Heart right ventricle (tissue), 16 donors: ENCODE data around the gene TRAPPC6A. TPM values are rescaled to one million over a fixed set of nuclear protein-coding genes. Genes with fewer than 3 reads are reported as not detected.

ENCODE experiments used
- ATAC-seq, 8 donors: fragments of 200-7000 bp; cut with Tn5 transposase; one replicate each; pipeline ENCODE4 v1.9.1; 2020; ENCODE audit warnings: mild to moderate bottlenecking in 8 of 8, moderate library complexity in 8 of 8, moderate number of reproducible peaks in 1 of 8
- DNase-seq, 2 donors: peaks; one replicate each; pipeline ENCODE4 v3.0.0-alpha.2; 2020
- H3K27ac ChIP-seq, 10 donors: fragments of 200-600 bp; sonication (generic) in 2 of 10; one replicate each; pipeline versions ENCODE4 v1.5.0 to v1.8.0; 2020 to 2022; ENCODE audit warnings: mild to moderate bottlenecking in 3 of 10
- H3K27me3 ChIP-seq, 7 donors: fragments of 200-600 bp; one replicate each; pipeline ENCODE4 v1.8.0; 2021 to 2022; ENCODE audit warnings: mild to moderate bottlenecking in 2 of 7
- H3K36me3 ChIP-seq, 9 donors: fragments of 200-600 bp; sonication (generic) in 1 of 9; one replicate each; pipeline versions ENCODE4 v1.5.0 to v1.8.0; 2020 to 2022; ENCODE audit warnings: mild to moderate bottlenecking in 2 of 9
- H3K4me1 ChIP-seq, 9 donors: fragments of 200-600 bp; sonication (generic) in 1 of 9; one replicate each; pipeline versions ENCODE4 v1.5.0 to v1.8.0; 2020 to 2022; ENCODE audit warnings: mild to moderate bottlenecking in 4 of 9
- H3K4me3 ChIP-seq, 10 donors: fragments of 200-600 bp; sonication (generic) in 2 of 10; one replicate each; pipeline versions ENCODE4 v1.5.0 to v1.8.0; 2020 to 2022; ENCODE audit warnings: mild to moderate bottlenecking in 7 of 10, moderate library complexity in 2 of 10
- H3K9me3 ChIP-seq, 11 donors: fragments of 200-600 bp in 10 of 11; sonication (generic) in 2 of 11; one replicate each; pipeline versions ENCODE4 v1.5.0 to v1.8.0; 2013 to 2022; ENCODE audit warnings: mild to moderate bottlenecking in 2 of 11, control low read depth in 1 of 11, moderate library complexity in 1 of 11
- CTCF ChIP-seq, 9 donors: fragments of 200-600 bp; sonication (generic) in 2 of 9; IDR thresholded peaks; one replicate each; pipeline versions ENCODE4 v1.5.0 to v1.8.0; 2021 to 2022; ENCODE audit warnings: antibody characterized with exemption in 9 of 9, mild to moderate bottlenecking in 5 of 9, moderate library complexity in 1 of 9
- WGBS, 2 donors: extraction: QIAGEN DNeasy Blood & Tissue Kit; methylation state at CpG; one replicate each; pipeline ENCODE4 v1.1.7; 2013; ENCODE audit warnings: inconsistent platforms in 1 of 2; 5-methylcytosine and 5-hydroxymethylcytosine counted together
- intact Hi-C, 10 donors: fragments of 100-400 bp; cut with DNase I; formaldehyde crosslinking; loops; one replicate each; pipeline versions ENCODE4 v1.11.1 to v1.14.2; 2022
- polyA plus RNA-seq, 2 donors: library from polyadenylated mRNA; stranded (reverse); fragments of 200-250 nt; gene quantifications; one replicate each; pipeline ENCODE4 v1.2.3, GENCODE V29; 2013
- total RNA-seq, 10 donors: library from RNA; stranded (reverse); fragmentation: NEBNext Ultra II Directional in 3 of 10; extraction: Animal tissue kit (Norgen Biotek cat#: 25700) in 3 of 10; gene quantifications; one replicate each; pipeline versions ENCODE4 v1.2.1 to v1.2.4, GENCODE V29; 2021 to 2023
- donor health status: Arrhythmogenic right ventricular cardiomyopathy.
- donor health status: ischemic (EF 13 %, LVEDD 7.1; RV severe dilation, severe dysfunction).
- donor health status: healthy with polysubstance abuse.
- donor health status: DM: no; HTN: yes; CAD: no.
- donor health status: DM: no; HTN: no; CAD: no.
- donor health status: ischemic (EF 25% LVEDD 6.9; RV normal size, moderate dysfunction).
- donor health status: ischemic (EF 25% LVEDD 5.7; RV mildly dilated, moderate dysfunction).
- donor health status: healthy.
- donor health status: DM: yes; HTN: yes; CAD: no.
- donor health status: Ischemic cardiomyopathy.
- donor health status: ischemic (EF 35%, LVEDD 5.7; RV mildly dilated, moderate dysfunction).
- donor health status: nonischemic (EF 11% LVEDD 7.7; RV severe dilation, severe dysfunction).
- donor health status: DM: yes; HTN: yes; CAD: no.
- donor health status: PGD.
- donor health status: ischemic (EF 29% LVEDD 5.4; RV normal size, mild dysfunction).
- donor health status: nonischemic (EF 23%, LVEDD 6.1; RV moderate dilation, normal function).

The TRAPPC6A gene
- total and polyA plus RNA-seq, 12 donors, result 14.3 to 24.9 (median 16.8) TPM

GRCh38 chr19:45159210-45159970, 18.6 kb downstream of the TRAPPC6A start:
- H3K27me3 ChIP-seq, result peaks cover 0 to 59% (median 33%) of the 10 kb centered on the region in 7 donors
- no peak for ATAC-seq
- H3K4me3 ChIP-seq, result no peak overlapping the region
- no peak overlapping the region for H3K27ac ChIP-seq
- no peaks in the 10 kb centered on the region for H3K9me3 ChIP-seq
- intact Hi-C loops, result no loop called here
- no peaks in the 10 kb centered on the region for H3K36me3 ChIP-seq
- DNase-seq, result no peak
- no peak for TF ChIP-seq CTCF (IDR thresholded peaks at IDR 0.05)
- WGBS, 2 donors, result 82 to 84% methylated on average over 12 of the region's 12 CpGs
- peaks cover 3 to 11% (median 6%) of the 10 kb centered on the region in 9 donors for H3K4me1 ChIP-seq

GRCh38 chr19:45158503-45159209, 19.4 kb downstream of the TRAPPC6A start:
- 74 to 81% methylated on average over 26 to 27 of the region's 27 CpGs for WGBS, 2 donors
- no peak for ATAC-seq

GRCh38 chr19:45156751-45157150, 21.3 kb downstream of the TRAPPC6A start:
- DNase-seq (no peak), ATAC-seq (no peak)
- Histone ChIP-seq H3K36me3 (no peaks in the 10 kb centered on the region), H3K4me3 (no peak overlapping the region), H3K4me1 (peaks cover 20 to 30% (median 24%) of the 10 kb centered on the region in 9 donors), H3K9me3 (no peaks in the 10 kb centered on the region), H3K27me3 (peaks cover 6 to 83% (median 45%) of the 10 kb centered on the region in 7 donors), H3K27ac (no peak overlapping the region)
- TF ChIP-seq CTCF (IDR thresholded peaks at IDR 0.05), result no peak
- intact Hi-C loops, result no loop called here
- 77 to 83% methylated on average over 11 of the region's 11 CpGs for WGBS, 2 donors

More at GRCh38 chr19:45158503-45159209, 19.4 kb downstream of the TRAPPC6A start:
- intact Hi-C loops, result no loop called here
- H3K9me3 ChIP-seq, result no peaks in the 10 kb centered on the region
- no peak for DNase-seq
- H3K27ac ChIP-seq, result no peak overlapping the region
- no peak for TF ChIP-seq CTCF (IDR thresholded peaks at IDR 0.05)
- no peaks in the 10 kb centered on the region for H3K36me3 ChIP-seq
- H3K4me1 ChIP-seq, result peaks cover 1 to 12% (median 6%) of the 10 kb centered on the region in 9 donors
- H3K4me3 ChIP-seq, result no peak overlapping the region
- H3K27me3 ChIP-seq, result peaks cover 0 to 65% (median 33%) of the 10 kb centered on the region in 7 donors

- Histone ChIP-seq H3K4me3 (no peak overlapping the region), H3K4me1 (peaks cover 22 to 32% (median 27%) of the 10 kb centered on the region in 9 donors), H3K27ac (no peak overlapping the region), H3K36me3 (no peaks in the 10 kb centered on the region), H3K27me3 (peaks cover 9 to 83% (median 45%) of the 10 kb centered on the region in 7 donors), H3K9me3 (no peaks in the 10 kb centered on the region)
- 80% methylated on average over 11 of the region's 11 CpGs for WGBS, 2 donors
- ATAC-seq (no peak), DNase-seq (no peak)
- intact Hi-C loops, result no loop called here
- TF ChIP-seq CTCF (IDR thresholded peaks at IDR 0.05), result no peak
These were observed 21.9 kb downstream of the TRAPPC6A start for GRCh38 chr19:45156011-45156630.
